IMR-90 (cell line): ENCODE results near the gene ACAD10. TPM values are rescaled to one million over a fixed set of nuclear protein-coding genes. Genes with fewer than 3 reads are reported as not detected.
A peak's percentile ranks its signal among the peaks of the same experiment; 100 is the strongest.

ENCODE experiments used
- ATAC-seq: fragments of 200-7000 bp; cut with Tn5 transposase; 2 replicates; pipeline ENCODE4 v1.9.1; 2020; ENCODE audit warnings: low read depth, mild to moderate bottlenecking, moderate library complexity
- BruUV-seq: library from RNA; stranded (reverse); fragments of 400-500 nt; replicated peaks from 2 replicates; lab custom pipeline; 2021; lab: Mats Ljungman, UMichigan
- CTCF ChIA-PET: fragments of 300-600 bp; formaldehyde crosslinking; extraction: SDS; loops from one replicate; lab custom pipeline; 2021; ENCODE audit warnings: antibody characterized with exemption; lab: Yijun Ruan, JAX
- POLR2A ChIA-PET: fragments of 300-600 bp; sonication (Branson Sonifier 250); formaldehyde crosslinking; loops from one replicate; lab custom pipeline; 2022; ENCODE audit warnings: antibody characterized with exemption; ENCODE audit not compliant: unreplicated experiment; lab: Charles Lee
- DNase-seq: peaks from one replicate; pipeline ENCODE4 v3.0.0; 2013
- H2AFZ ChIP-seq: replicated peaks from 2 replicates; pipeline ENCODE3; 2013; ENCODE audit warnings: low read length, mild to moderate bottlenecking; ENCODE audit not compliant: poor library complexity
- H2AK5ac ChIP-seq: 2 replicates; pipeline ENCODE4 v1.6.1; 2013; ENCODE audit warnings: low read depth, low read length, inconsistent platforms
- H2AK9ac ChIP-seq: replicated peaks from 2 replicates; pipeline ENCODE3; 2013; ENCODE audit warnings: mild to moderate bottlenecking, low read depth, low read length, moderate library complexity; ENCODE audit not compliant: poor library complexity
- H2BK120ac ChIP-seq: 2 replicates; pipeline ENCODE4 v1.6.1; 2013; ENCODE audit warnings: low read depth, low read length, inconsistent platforms
- H2BK15ac ChIP-seq: 3 replicates; pipeline ENCODE4 v1.6.1; 2013; ENCODE audit warnings: low read depth, low read length, inconsistent platforms
- H2BK20ac ChIP-seq: 2 replicates; pipeline ENCODE4 v1.6.1; 2013; ENCODE audit warnings: low read depth, mild to moderate bottlenecking, inconsistent platforms, low read length, moderate library complexity
- H2BK5ac ChIP-seq: 2 replicates; pipeline ENCODE4 v1.6.1; 2013; ENCODE audit warnings: mild to moderate bottlenecking, low read depth, low read length, inconsistent platforms; ENCODE audit not compliant: poor library complexity, severe bottlenecking
- H3K14ac ChIP-seq: replicated peaks from 2 replicates; pipeline ENCODE4 v1.6.1; 2013; ENCODE audit warnings: low read depth, low read length, inconsistent platforms
- H3K18ac ChIP-seq: 2 replicates; pipeline ENCODE4 v1.6.1; 2013; ENCODE audit warnings: low read depth, low read length, control low read depth
- H3K23ac ChIP-seq: 2 replicates; pipeline ENCODE4 v1.6.1; 2013; ENCODE audit warnings: low read depth, low read length, inconsistent platforms
- H3K27ac ChIP-seq: 2 replicates; pipeline ENCODE4 v1.5.1; 2013; ENCODE audit warnings: mild to moderate bottlenecking, control low read depth, low read length; ENCODE audit not compliant: insufficient read depth
- H3K27me3 ChIP-seq: 2 replicates; pipeline ENCODE4 v1.6.1; 2013; ENCODE audit warnings: low read length; ENCODE audit not compliant: control insufficient read depth, insufficient read depth
- H3K36me3 ChIP-seq: 2 replicates; pipeline ENCODE4 v1.6.1; 2013; ENCODE audit warnings: low read length, mixed read lengths; ENCODE audit not compliant: control insufficient read depth, insufficient read depth
- H3K4ac ChIP-seq: 2 replicates; pipeline ENCODE4 v1.6.1; 2013; ENCODE audit warnings: low read depth, low read length, inconsistent platforms
- H3K4me1 ChIP-seq: 2 replicates; pipeline ENCODE4 v1.6.1; 2013; ENCODE audit warnings: low read length, mixed read lengths; ENCODE audit not compliant: control insufficient read depth, insufficient read depth
- H3K4me2 ChIP-seq: 2 replicates; pipeline ENCODE4 v1.6.1; 2013; ENCODE audit warnings: low read depth, mild to moderate bottlenecking, control low read depth, low read length, moderate library complexity
- H3K4me3 ChIP-seq: 2 replicates; pipeline ENCODE4 v1.5.1; 2013; ENCODE audit warnings: low read depth, mild to moderate bottlenecking, control low read depth, low read length, moderate library complexity; ENCODE audit not compliant: insufficient read depth
- H3K56ac ChIP-seq: 2 replicates; pipeline ENCODE4 v1.6.1; 2013; ENCODE audit warnings: low read length, inconsistent platforms; ENCODE audit not compliant: insufficient read depth; ENCODE audit errors: extremely low read depth
- H3K79me1 ChIP-seq, 2 experiments: 2 replicates each; pipeline ENCODE4 v1.6.1; 2013; ENCODE audit warnings: low read length in 2 of 2, inconsistent platforms in 1 of 2, low read depth in 1 of 2
- H3K9ac ChIP-seq: 2 replicates; pipeline ENCODE4 v1.6.1; 2013; ENCODE audit warnings: low read depth, low read length, control low read depth
- H3K9me1 ChIP-seq: 2 replicates; pipeline ENCODE4 v1.6.1; 2013; ENCODE audit warnings: low read length, inconsistent platforms; ENCODE audit not compliant: insufficient read depth
- H3K9me3 ChIP-seq: 2 replicates; pipeline ENCODE4 v1.6.1; 2013; ENCODE audit warnings: low read length; ENCODE audit not compliant: control insufficient read depth, insufficient read depth
- H4K20me1 ChIP-seq: 2 replicates; pipeline ENCODE4 v1.6.1; 2013; ENCODE audit warnings: low read length, inconsistent platforms; ENCODE audit not compliant: insufficient read depth
- H4K5ac ChIP-seq: 2 replicates; pipeline ENCODE4 v1.6.1; 2013; ENCODE audit warnings: mild to moderate bottlenecking, low read depth, low read length, control low read depth
- H4K8ac ChIP-seq, 2 experiments: 2 replicates each; pipeline ENCODE4 v1.6.1; 2013; ENCODE audit warnings: low read depth in 2 of 2, low read length in 2 of 2, control low read depth in 1 of 2, inconsistent platforms in 1 of 2
- H4K91ac ChIP-seq: 2 replicates; pipeline ENCODE4 v1.6.1; 2013; ENCODE audit warnings: low read depth, low read length, inconsistent platforms; ENCODE audit not compliant: insufficient read depth
- CHD1 ChIP-seq: IDR thresholded peaks from 2 replicates; pipeline ENCODE4 v1.6.1; 2012; ENCODE audit warnings: low read depth, low read length, improper control_type of control experiment
- MAFK ChIP-seq: IDR thresholded peaks from 2 replicates; pipeline ENCODE4 v1.6.1; 2012; ENCODE audit warnings: low read depth, low read length, improper control_type of control experiment
- MAZ ChIP-seq: IDR thresholded peaks from 2 replicates; pipeline ENCODE4 v1.6.1; 2012; ENCODE audit warnings: low read depth, mild to moderate bottlenecking, low read length, improper control_type of control experiment, moderate library complexity, borderline replicate concordance
- NFE2L2 ChIP-seq: fragments of 150-350 bp; IDR thresholded peaks from 2 replicates; pipeline ENCODE4 v1.6.1; 2016; ENCODE audit warnings: low read depth, mild to moderate bottlenecking, low read length
- RCOR1 ChIP-seq: IDR thresholded peaks from 2 replicates; pipeline ENCODE4 v1.6.1; 2012; ENCODE audit warnings: mild to moderate bottlenecking, low read length, improper control_type of control experiment; ENCODE audit not compliant: insufficient replicate concordance
- WGBS, 2 experiments: methylation state at CpG; one replicate each; pipeline versions ENCODE4 v1.1.5 to v1.1.7; 2013; ENCODE audit warnings: missing lambda C conversion rate in 2 of 2; ENCODE audit not compliant: insufficient read length in 1 of 2; ENCODE audit errors: extremely low coverage in 2 of 2; 5-methylcytosine and 5-hydroxymethylcytosine counted together
- dilution Hi-C: fragments of 300-500 bp; cut with HindIII; formaldehyde crosslinking; loops from one replicate; pipeline ENCODE4 v1.14.3; 2018; ENCODE audit warnings: low sequenced_read_pairs; ENCODE audit not compliant: unreplicated experiment
- in situ Hi-C: fragments of 300-500 bp; cut with MboI; formaldehyde crosslinking; loops from 3 replicates; pipeline ENCODE4 v1.14.3; 2019; ENCODE audit warnings: low sequenced_read_pairs, inconsistent platforms, mixed read lengths
- intact Hi-C: fragments of 100-400 bp; cut with micrococcal nuclease; formaldehyde crosslinking; loops from 2 replicates; pipeline ENCODE4 v1.10.0; 2022
- polyA plus RNA-seq, 3 experiments: library from polyadenylated mRNA; depleted of rRNA; stranded (reverse); fragments of >200 nt; gene quantifications; 2 replicates each; pipeline ENCODE4 v1.2.3, GENCODE V29; 2012; ENCODE audit warnings: low replicate concordance in 1 of 3
- total RNA-seq: library from RNA; depleted of rRNA; stranded (reverse); fragments of >200 nt; gene quantifications from 2 replicates; pipeline ENCODE4 v1.2.3, GENCODE V29; 2012
- TF ChIP-seq, protein P1 (sequence below): fragments of 150-350 bp; IDR thresholded peaks from 2 replicates; pipeline ENCODE4 v1.6.1; 2016; ENCODE audit warnings: low read depth, mild to moderate bottlenecking, low read length, moderate library complexity, borderline replicate concordance
- TF ChIP-seq, protein P2 (sequence below): conservative IDR thresholded peaks from 2 replicates; pipeline ENCODE4 v1.5.1; 2012; ENCODE audit warnings: mild to moderate bottlenecking, low read depth, low read length, improper control_type of control experiment

The ACAD10 gene
- total and polyA plus RNA-seq, 2 of the 4 experiments (the other 2 are of a cell fraction) = 12.4 to 21.0 TPM

DNA sequence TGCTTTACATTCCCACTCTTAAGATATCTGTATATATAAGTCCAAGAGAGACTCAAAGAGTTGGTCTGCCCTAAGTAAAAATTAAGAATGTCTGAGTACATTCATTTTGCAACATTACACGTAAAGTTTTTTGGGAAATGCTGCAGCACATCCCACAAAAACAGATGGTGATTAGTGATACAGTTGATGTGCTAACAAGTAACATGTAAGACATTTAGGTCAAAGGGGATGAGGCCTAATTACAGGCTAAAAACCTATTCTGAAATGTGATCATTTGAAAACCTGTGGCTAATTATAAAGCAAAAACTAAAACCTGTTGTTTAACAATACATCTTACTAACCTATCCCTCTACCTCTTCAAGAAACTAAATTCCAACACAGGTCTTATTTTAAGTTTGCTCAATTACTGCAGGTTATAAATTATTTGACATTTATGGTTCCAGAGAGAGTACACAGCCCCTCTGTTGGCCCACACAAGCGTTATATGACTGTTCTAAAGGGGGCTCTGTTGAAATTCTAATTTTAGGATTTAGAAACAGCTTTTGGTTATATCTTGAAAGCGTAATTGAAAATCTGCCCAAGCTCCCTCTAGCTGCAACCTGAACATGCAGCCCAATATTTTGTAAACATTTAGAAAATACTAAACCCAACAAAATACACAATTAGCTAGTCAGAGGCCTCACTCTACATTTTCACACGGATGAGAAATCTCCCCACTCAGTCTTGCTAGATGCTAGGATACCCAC is 43.0 kb upstream of the ACAD10 start:
- Histone ChIP-seq H3K4me2 (peak overlapping the region; percentile 9; the same call in 1 of the 2 replicates), H2BK15ac (no peak overlapping the region), H3K27me3 (no peaks in the 10 kb centered on the region), H2BK120ac (no peak overlapping the region), H3K36me3 (peaks cover 24% of the 10 kb centered on the region), H3K9me1 (peaks cover 21% of the 10 kb centered on the region), H2AK9ac (no peak overlapping the region), H3K14ac (no peak overlapping the region), H2AFZ (no peak overlapping the region), H4K8ac (peak overlapping the region in 1 of 2 experiments; percentile 18; a peak in 1 of 4 replicates), H2BK20ac (no peak overlapping the region), H3K79me1 (peaks cover 6 to 56% of the 10 kb centered on the region in 2 experiments; a peak in 3 of 4 replicates), H2BK5ac (peak overlapping the region; percentile 35), H4K20me1 (peaks cover 28% of the 10 kb centered on the region; the same call in 1 of the 2 replicates), H3K23ac (no peak overlapping the region), H3K9ac (no peak overlapping the region), H3K9me3 (no peaks in the 10 kb centered on the region), H4K5ac (peak overlapping the region; percentile 27; the same call in 1 of the 2 replicates), H4K91ac (no peak overlapping the region), H3K18ac (peak overlapping the region; percentile 74; the same call in 1 of the 2 replicates), H3K4me1 (peaks cover 16% of the 10 kb centered on the region), H3K27ac (no peak overlapping the region), H3K56ac (no peak overlapping the region), H2AK5ac (no peak overlapping the region), H3K4ac (no peak overlapping the region), H3K4me3 (no peak overlapping the region)
- TF ChIP-seq, protein P1, sequence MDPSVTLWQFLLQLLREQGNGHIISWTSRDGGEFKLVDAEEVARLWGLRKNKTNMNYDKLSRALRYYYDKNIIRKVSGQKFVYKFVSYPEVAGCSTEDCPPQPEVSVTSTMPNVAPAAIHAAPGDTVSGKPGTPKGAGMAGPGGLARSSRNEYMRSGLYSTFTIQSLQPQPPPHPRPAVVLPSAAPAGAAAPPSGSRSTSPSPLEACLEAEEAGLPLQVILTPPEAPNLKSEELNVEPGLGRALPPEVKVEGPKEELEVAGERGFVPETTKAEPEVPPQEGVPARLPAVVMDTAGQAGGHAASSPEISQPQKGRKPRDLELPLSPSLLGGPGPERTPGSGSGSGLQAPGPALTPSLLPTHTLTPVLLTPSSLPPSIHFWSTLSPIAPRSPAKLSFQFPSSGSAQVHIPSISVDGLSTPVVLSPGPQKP = no peak
- no peak for TF ChIP-seq MAFK
- no peak for TF ChIP-seq MAZ
- no peak for TF ChIP-seq CHD1
- no peak for TF ChIP-seq RCOR1
- no peak for TF ChIP-seq NFE2L2
- TF ChIP-seq, protein P2, sequence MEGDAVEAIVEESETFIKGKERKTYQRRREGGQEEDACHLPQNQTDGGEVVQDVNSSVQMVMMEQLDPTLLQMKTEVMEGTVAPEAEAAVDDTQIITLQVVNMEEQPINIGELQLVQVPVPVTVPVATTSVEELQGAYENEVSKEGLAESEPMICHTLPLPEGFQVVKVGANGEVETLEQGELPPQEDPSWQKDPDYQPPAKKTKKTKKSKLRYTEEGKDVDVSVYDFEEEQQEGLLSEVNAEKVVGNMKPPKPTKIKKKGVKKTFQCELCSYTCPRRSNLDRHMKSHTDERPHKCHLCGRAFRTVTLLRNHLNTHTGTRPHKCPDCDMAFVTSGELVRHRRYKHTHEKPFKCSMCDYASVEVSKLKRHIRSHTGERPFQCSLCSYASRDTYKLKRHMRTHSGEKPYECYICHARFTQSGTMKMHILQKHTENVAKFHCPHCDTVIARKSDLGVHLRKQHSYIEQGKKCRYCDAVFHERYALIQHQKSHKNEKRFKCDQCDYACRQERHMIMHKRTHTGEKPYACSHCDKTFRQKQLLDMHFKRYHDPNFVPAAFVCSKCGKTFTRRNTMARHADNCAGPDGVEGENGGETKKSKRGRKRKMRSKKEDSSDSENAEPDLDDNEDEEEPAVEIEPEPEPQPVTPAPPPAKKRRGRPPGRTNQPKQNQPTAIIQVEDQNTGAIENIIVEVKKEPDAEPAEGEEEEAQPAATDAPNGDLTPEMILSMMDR = peak; percentile 38; the same call in 1 of the 2 replicates
- ATAC-seq = no peak
- dilution Hi-C loops (no loop called here), in situ Hi-C loops (no loop called here), intact Hi-C loops (loop anchor here (1.0 kb wide), 1 partner anchor 44 kb away; the partner anchor contains the start of gene ATXN2)
- CTCF ChIA-PET = no interaction called here
- WGBS, 2 experiments = no CpG with 5 or more reads among the region's 4 CpGs
- BruUV-seq = TSS peak; percentile 71
- DNase-seq = no peak
- POLR2A ChIA-PET = no interaction called here
